Glutamatergic neuron (in vitro differentiated cells): Measurements from ENCODE around the gene FARS2. TPM values are rescaled to one million over a fixed set of nuclear protein-coding genes. Genes with fewer than 3 reads are reported as not detected.

Experiments
- DNase-seq: peaks from one replicate; pipeline ENCODE4 v3.0.0; 2022
- H3K27ac Mint-ChIP-seq: one replicate; pipeline ENCODE4 v1.8.0; 2020; ENCODE audit warnings: mild to moderate bottlenecking, mixed read lengths, inconsistent platforms; ENCODE audit not compliant: unreplicated experiment
- H3K27me3 Mint-ChIP-seq: one replicate; pipeline ENCODE4 v1.8.0; 2020; ENCODE audit warnings: mild to moderate bottlenecking, moderate library complexity, mixed read lengths, inconsistent platforms; ENCODE audit not compliant: unreplicated experiment
- H3K36me3 Mint-ChIP-seq: one replicate; pipeline ENCODE4 v1.8.0; 2020; ENCODE audit warnings: mild to moderate bottlenecking, mixed read lengths, inconsistent platforms; ENCODE audit not compliant: unreplicated experiment
- H3K4me1 Mint-ChIP-seq: one replicate; pipeline ENCODE4 v1.8.0; 2020; ENCODE audit warnings: mild to moderate bottlenecking, low read depth, mixed read lengths, inconsistent platforms; ENCODE audit not compliant: unreplicated experiment
- H3K4me3 Mint-ChIP-seq: one replicate; pipeline ENCODE4 v1.8.0; 2020; ENCODE audit warnings: mild to moderate bottlenecking, mixed read lengths, inconsistent platforms; ENCODE audit not compliant: unreplicated experiment
- H3K9me3 Mint-ChIP-seq: one replicate; pipeline ENCODE4 v1.8.0; 2020; ENCODE audit warnings: mild to moderate bottlenecking, moderate library complexity, mixed read lengths, inconsistent platforms; ENCODE audit not compliant: unreplicated experiment
- CTCF ChIP-seq: fragments of 200-600 bp; sonication (generic); IDR thresholded peaks from one replicate; pipeline ENCODE4 v1.5.0; 2021; ENCODE audit not compliant: partially characterized antibody, unreplicated experiment
- total RNA-seq: library from RNA; stranded (reverse); fragmentation: NEBNext Ultra II Directional; extraction: Animal tissue kit (Norgen Biotek cat#: 25700); gene quantifications from one replicate; pipeline ENCODE4 v1.2.1, GENCODE V29; 2021; ENCODE audit not compliant: unreplicated experiment

The FARS2 gene
- total RNA-seq, 1 donor from 2014 or later, result 14.2 TPM

GRCh38 chr6:5401845-5402738, 140.8 kb downstream of the FARS2 start:
- Mint-ChIP-seq H3K36me3 (no peaks in the 10 kb centered on the region), H3K27me3 (no peaks in the 10 kb centered on the region), H3K9me3 (no peaks in the 10 kb centered on the region), H3K4me1 (peaks cover under 1% of the 10 kb centered on the region), H3K27ac (no peak overlapping the region), H3K4me3 (no peak overlapping the region)
- peak; percentile 45 for TF ChIP-seq CTCF
- no peak for DNase-seq

GRCh38 chr6:5403076-5403475, 141.8 kb downstream of the FARS2 start:
- Mint-ChIP-seq H3K4me3 (no peak overlapping the region), H3K27ac (no peak overlapping the region), H3K9me3 (no peaks in the 10 kb centered on the region), H3K4me1 (no peaks in the 10 kb centered on the region), H3K36me3 (no peaks in the 10 kb centered on the region), H3K27me3 (no peaks in the 10 kb centered on the region)
- TF ChIP-seq CTCF, result no peak
- no peak for DNase-seq

GRCh38 chr6:5403609-5404008, 142.3 kb downstream of the FARS2 start:
- Mint-ChIP-seq H3K36me3 (no peaks in the 10 kb centered on the region), H3K4me3 (no peak overlapping the region), H3K4me1 (no peaks in the 10 kb centered on the region), H3K27me3 (no peaks in the 10 kb centered on the region), H3K9me3 (no peaks in the 10 kb centered on the region), H3K27ac (no peak overlapping the region)
- DNase-seq, result no peak
- no peak for TF ChIP-seq CTCF

GRCh38 chr6:5405976-5406375, 144.7 kb downstream of the FARS2 start:
- H3K4me3 Mint-ChIP-seq, result no peak overlapping the region
- no peak overlapping the region for H3K27ac Mint-ChIP-seq
- no peaks in the 10 kb centered on the region for H3K4me1 Mint-ChIP-seq
- TF ChIP-seq CTCF, result no peak
- H3K27me3 Mint-ChIP-seq, result no peaks in the 10 kb centered on the region
- H3K36me3 Mint-ChIP-seq, result no peaks in the 10 kb centered on the region
- no peak for DNase-seq
- no peaks in the 10 kb centered on the region for H3K9me3 Mint-ChIP-seq

GRCh38 chr6:5411414-5411813, 150.1 kb downstream of the FARS2 start:
- H3K27ac Mint-ChIP-seq, result no peak overlapping the region
- H3K36me3 Mint-ChIP-seq, result no peaks in the 10 kb centered on the region
- H3K4me1 Mint-ChIP-seq, result peaks cover 9% of the 10 kb centered on the region
- no peak overlapping the region for H3K4me3 Mint-ChIP-seq
- no peak for DNase-seq
- peaks cover 2% of the 10 kb centered on the region for H3K9me3 Mint-ChIP-seq
- no peaks in the 10 kb centered on the region for H3K27me3 Mint-ChIP-seq
- TF ChIP-seq CTCF, result no peak
